Measurements from ENCODE around the gene HMGB3.

DNA sequence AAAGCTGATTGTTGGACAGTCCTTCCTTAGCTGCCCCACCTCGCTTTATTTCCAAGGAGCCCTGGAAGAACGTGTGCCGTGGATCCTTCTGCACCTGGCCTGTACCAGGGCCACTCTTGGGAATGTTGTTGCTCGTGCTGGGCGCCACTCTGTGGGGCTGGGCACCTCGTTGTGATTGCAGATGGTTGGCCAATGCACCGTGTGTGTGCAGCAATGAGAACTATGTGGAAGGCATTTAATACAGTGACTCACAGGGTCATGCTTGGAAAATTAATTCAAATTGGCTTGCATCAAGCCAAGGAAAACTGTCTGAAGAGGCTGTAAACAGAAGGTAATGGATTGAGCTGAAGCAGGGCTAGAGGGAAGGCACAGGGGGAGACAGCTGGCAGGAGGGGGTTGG is 47.7 kb upstream of the HMGB3 start:
- TF ChIP-seq, protein P1, sequence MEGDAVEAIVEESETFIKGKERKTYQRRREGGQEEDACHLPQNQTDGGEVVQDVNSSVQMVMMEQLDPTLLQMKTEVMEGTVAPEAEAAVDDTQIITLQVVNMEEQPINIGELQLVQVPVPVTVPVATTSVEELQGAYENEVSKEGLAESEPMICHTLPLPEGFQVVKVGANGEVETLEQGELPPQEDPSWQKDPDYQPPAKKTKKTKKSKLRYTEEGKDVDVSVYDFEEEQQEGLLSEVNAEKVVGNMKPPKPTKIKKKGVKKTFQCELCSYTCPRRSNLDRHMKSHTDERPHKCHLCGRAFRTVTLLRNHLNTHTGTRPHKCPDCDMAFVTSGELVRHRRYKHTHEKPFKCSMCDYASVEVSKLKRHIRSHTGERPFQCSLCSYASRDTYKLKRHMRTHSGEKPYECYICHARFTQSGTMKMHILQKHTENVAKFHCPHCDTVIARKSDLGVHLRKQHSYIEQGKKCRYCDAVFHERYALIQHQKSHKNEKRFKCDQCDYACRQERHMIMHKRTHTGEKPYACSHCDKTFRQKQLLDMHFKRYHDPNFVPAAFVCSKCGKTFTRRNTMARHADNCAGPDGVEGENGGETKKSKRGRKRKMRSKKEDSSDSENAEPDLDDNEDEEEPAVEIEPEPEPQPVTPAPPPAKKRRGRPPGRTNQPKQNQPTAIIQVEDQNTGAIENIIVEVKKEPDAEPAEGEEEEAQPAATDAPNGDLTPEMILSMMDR (IDR thresholded peaks at IDR 0.05) = no peak
- TF ChIP-seq EZH2 (IDR thresholded peaks at IDR 0.05; ENCODE audit: borderline replicate concordance, insufficient read depth, low read depth, low read length, poor library complexity, severe bottlenecking) = no peak
